NCI-H1417 (cell line): Measurements from ENCODE around the gene FANCC.
"Not testable (repeated sequence)": the region's sequence is repeated elsewhere in the genome, so short reads cannot be mapped to it uniquely, and the experiment has no call there.

Experiments used
- DNase-seq, 3 experiments: peaks; one replicate each; lab custom pipeline; 2025; lab: John Stamatoyannopoulos, UW

Gene FANCC

DNA sequence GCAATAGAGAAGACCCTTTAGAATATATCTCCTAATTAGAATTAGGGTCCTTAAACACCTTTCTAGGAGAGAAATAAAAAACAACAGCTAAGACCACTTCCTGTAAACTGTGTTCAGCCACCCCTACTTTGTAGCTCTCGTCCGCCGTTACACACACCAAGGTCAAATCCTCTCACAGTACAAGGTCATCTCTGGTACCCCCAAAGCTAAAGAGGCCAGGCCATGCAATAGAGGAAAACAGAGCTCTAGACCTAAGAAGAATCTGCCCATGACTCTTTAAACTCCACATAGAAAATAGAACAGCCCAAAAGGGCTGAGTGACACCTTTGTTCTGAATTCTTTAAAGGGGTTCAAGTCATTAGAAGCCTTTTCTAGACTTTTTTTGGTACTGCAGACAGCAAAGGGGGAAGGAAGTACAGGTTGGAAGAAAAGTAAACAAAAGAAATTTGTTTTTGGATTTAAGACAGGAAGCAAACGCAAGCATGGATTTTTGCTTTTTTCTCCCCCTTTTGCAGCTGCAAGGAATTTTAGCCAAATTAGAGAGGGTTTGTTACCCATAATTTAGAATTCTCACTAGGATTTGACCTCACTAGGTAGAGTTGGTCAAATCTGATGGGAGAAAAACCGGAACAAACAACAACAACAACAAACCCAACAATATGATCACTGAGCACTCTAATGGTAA lies 13.4 kb upstream of the FANCC start:
- DNase-seq = no peak

DNA sequence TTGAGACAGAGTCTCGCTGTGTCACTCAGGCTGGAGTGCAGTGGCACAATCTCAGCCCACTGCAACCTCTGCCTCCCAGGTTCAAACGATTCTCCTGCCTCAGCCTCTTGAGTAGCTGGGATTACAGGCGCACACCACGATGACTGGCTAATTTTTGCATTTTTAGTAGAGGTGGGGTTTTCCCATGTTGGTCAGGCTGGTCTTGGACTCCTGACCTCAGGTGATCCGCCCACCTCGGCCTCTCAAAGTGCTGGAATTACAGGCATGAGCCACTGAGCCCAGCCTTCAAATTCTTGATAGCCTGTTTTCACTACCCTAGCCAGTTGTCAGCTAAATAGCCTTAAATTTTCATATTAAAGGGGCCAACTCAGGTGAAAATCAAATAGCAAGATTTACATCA lies 11.6 kb upstream of the FANCC start:
- not testable (repeated sequence) for DNase-seq

DNA sequence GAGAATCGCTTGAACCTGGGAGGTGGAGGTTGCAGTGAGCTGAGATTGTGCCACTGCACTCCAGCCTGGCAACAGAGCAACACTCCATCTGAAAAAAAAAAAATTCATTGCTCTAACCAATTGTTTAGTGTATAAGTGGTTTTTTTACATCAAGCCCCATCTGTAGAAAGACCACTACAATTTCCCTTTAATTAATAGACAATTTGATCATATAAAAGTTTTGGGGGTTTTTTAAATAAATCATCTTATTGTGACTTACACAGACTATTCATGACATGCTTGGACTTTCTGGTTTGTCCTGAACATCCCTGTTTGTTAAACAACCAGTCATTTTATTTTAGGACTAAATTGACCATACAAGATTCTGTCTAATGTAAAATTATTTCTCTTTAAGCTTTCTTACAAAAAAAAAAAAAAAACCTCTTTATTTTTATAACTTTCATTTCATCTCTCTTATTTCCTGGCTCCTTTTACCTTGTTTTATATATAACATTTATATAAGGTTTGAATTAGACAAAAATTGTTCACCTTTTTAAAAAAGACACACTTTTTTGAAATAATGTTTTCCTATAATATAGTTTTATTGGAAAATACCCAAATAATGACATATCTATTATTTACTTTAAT lies 9.8 kb upstream of the FANCC start:
- DNase-seq = no peak

DNA sequence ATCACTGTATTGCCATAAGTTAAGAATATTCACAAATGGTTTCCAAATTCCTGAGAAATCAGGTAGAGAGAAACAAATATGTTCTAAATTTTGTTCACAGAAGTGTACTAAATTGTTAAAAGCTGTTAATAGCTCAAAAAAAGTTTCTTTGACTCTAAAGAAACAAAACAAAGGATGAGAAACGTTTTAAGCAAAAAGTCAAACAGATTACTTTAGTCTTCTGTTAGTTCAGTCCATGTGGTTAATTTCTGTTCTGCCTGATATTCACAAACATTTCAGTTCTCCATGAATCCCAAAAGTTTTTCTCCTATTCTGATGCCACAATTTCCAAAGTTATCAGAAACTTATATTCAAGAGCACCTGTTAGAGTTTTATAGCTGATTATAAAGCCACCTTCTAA lies 7.7 kb upstream of the FANCC start:
- DNase-seq = no peak

DNA sequence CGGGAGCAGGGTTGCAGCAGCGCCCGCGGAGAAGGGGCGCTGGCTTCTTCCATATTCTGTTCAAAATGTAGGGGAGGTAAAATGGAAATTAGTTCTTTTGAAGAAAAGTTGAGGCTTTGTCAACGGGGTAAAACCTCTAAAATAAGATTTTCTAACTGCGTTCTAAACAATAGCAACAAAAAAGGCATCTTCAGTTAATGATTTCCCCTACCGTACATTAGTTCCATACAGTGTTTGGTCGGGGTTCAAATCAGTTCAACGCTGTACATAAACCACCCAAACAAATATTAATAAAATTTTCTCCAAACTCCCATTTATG lies 343 bp upstream of the FANCC start:
- DNase-seq = no peak

DNA sequence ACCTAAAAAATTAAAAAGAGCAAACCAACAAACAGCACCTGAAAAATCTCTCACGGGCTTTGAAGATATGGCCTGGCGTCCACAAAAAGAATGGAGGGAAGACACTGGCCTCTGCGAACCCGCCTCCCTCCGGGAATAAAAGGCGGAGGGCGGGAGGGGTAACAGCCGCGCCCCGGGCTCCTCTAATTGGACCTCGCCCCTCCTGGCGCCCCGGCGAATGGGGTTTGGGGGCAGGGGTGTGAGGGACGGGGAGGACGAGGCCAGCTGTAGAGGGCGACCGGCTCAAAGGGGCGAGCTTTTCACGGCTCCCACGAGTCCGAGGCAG lies 753 bp downstream of the FANCC start:
- peak; percentile 76 to 97 (median 96) for DNase-seq

DNA sequence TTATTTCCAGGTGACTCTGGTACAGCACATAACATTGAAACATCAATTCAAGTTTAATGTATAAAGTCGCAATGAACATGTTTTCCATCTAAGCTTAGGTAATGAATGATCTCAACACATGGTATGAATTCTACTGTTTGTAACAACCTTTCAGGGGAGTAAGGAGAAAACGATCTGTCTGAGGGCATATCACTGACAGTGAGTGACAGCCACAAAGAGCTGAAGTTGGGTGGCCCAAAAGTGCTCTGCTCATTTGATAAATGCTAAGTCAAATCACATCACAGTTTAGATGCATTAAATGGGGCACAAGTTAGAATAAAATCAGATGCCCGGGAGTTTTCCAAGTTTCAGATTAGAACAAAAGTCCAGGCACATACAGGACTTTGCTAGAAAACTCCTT lies 1.2 kb downstream of the FANCC start:
- DNase-seq = peak in 1 of 3 experiments; percentile 79

DNA sequence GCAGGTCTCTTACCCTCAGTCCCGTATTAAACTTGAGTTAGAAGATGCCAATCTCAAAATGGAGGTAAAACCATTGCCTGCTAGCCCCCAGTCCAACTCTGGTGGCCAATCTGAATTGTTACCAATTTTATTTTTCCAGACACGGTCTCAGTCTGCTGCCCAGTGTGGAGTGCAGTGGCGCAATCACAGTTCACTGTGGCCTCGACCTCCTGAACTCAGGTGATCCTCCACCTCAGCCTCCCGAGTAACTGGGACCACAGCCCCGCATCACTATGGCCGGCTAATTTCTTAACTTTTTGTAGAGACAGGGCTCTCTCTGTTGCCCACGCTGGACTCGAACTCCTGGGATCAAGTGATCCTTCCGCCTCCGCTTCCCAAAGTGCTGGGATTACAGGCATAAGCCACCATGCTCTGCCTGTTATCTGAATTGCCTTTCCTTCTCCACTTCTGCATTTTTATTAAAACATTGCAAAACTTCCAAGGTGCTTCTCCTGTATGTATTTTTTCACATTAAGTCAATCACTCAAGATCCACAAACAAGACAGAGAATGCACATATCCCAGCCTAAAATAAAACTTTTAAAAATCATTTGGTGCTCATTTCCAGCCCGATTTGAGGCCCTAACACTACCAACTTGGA lies 2.3 kb downstream of the FANCC start:
- DNase-seq = no peak

DNA sequence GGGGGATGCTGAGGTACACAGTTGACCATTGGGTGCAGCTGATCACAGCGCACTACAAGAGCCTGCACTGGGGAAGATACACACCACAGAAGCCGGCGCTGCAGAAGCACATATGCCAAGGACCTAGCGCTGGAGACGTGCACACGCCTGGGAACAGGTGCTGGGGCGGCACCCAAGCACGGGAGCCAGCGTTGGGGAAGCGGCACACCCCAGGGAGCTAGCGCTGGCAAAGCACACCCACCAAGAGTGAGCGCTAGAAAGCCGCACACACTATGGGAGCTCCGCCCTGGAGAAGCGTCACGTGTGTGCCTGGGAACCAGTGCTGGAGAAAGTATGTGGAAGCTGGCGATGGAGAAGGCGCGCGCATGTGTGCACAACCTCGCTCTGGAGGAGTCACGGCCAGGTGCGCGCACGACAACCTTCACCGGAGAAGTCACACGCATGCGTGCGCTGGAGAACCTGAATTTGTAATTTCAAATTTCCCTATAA lies 4.5 kb downstream of the FANCC start:
- peak in 2 of 3 experiments; percentile 90 to 96 for DNase-seq

DNA sequence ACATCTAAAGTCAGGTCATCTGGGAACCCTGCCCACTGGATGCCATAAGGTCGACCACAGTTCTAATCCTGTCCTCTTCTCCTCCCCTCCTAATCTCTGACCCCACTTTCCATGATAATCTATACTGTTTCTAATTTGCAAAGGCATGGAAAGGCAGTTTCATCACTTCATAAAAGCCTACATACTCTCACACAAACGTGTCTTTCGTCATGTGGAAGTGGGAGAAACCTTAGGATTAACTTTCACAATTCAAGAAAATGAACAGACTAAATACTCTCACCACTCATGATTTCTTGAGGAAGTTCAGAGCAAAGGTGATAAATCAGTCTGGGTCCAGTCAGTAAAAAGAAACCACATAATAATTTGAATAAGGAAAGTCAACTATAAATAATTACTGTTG lies 5.5 kb downstream of the FANCC start:
- no peak for DNase-seq

DNA sequence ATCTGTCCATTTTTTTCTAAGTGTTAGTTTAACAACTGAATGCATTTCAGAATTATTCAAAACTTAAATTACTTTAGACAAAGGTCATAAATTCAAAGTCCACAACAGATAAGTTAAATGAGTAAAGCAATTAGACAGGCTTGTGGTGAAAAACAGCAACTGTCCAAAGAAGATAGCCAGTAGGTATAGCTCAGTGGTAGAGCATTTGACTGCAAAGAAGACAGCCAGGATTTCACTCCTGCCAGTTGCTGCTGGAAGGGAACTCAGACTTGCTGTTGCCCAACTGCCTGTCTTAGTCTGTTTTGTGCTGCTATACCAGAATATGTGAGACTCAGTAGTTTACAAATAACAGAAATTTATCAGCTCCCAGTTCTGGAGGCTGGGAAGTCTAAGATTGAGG lies 10.0 kb downstream of the FANCC start:
- no peak for DNase-seq

DNA sequence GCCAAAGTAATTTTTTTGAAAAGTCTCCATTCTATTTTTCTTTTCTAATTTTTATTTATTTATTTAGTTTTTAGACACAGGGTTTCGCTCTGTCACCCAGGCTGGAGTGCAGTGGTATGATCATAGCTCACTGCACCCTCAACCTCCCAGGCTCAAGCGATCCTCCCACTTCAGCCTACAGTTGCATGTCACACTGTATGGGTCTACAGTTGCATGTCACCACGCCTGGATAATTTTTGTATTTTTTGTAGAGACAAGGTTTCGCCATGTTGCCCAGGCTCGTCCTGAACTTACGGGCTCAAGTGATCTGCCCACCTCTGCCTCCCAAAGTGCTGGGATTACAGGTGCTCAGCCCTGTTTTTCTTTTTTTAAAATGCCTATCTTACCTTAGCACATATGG lies 10.7 kb downstream of the FANCC start:
- no peak for DNase-seq

DNA sequence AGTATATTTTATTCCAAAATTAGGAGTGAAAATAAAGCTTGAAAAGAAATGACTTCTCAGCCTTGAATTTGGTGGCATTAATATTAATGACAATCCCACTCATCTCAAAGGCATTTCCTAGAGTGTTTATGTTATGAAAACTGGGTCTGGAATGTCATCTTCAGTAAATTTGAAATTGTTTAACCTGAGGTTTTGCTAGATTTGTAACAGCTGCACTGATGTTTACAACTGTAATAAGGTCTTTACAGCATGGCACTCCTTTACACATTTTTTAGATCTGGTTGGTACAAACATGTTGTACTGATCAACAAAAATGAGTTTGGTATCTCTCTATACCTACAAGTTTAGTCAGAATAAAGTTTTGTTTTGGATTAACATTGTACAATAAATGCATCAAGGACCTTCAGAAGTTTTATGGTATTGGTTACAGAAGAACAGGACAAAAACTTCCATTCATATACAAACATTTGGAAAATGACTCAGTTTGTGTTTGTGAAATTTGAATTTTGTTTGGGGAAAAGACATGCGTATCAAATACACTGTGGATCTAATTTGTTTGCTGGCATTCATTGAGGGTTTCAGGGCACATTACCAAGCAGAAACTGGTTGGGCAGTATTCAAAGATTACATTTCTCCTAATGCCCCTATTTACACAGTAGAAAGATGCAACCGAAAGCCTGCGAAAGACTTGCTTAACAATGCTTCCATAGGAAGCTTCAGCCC lies 11.6 kb downstream of the FANCC start:
- DNase-seq = no peak

DNA sequence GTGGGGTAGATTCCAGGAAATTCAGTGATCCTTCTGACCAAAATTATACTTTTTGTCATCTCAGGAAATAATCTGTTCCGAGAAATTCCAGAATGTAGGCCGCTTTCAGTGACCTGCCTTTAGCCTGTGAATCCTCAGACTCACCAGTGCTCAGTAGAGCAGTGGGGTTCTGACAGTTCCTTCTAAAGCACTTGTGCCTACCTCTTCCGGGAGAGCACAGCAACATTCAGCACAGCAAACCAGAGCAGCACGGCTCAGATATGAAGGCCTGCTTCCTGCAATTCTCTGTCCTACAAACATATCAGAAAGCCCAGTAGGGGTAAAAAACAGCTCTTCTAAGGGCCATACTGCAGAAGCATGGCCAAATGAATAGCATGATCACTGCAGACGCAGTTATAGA lies 15.0 kb downstream of the FANCC start:
- DNase-seq = no peak

DNA sequence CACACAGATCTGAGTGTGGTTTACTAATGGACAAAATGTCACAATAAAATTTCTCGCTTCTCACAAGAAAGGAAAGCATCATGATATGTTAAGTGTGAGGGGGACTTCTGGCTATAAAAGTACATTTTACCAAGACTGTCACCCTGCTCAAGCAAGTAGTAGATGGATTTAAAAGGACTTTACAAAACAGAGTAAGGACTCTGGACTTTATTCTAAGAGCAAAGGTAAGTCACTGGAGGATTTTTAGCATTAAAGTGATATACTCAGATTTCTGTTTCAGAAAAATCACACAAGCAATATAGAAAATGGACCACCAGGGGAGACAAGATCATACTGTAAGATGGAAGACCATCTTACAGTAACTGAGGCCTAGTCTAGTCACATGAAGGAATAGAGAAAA lies 19.7 kb downstream of the FANCC start:
- no peak for DNase-seq

DNA sequence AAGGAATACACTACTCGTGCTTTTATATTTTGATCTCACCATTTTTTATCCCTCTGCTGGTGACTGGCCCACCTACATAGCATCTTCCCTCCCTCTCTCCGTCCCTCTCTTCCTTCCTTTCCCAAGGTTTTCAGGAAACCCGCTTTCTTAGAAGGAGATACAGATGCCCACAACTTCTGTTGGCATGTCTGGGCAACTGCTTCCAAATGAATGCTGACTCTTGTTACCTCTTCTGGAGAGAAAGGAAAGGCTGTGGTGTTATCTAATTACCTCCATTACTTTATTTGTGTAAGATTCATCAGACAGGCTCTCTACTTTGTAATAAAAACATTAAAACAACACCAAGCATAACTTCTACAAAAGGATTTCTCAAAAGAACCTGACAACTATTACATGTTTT lies 20.2 kb downstream of the FANCC start:
- DNase-seq = no peak

DNA sequence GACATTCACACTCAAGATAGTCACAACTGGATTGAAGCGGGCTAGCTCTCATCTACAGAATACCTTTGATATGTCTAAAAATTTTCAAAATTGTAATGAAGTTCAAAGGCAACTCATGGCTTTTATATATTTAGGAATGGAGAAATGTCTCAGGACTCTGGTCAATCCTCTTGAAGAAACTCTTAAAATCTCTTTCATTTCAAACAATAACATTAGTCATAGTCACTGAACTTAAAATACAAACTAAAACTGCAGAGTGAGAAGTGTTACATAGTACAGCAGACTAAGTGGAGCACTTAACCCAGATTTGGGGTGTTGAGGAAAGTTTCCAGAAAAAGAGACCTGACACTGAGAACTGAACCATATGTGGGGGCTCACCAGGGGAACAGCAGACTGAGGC lies 20.7 kb downstream of the FANCC start:
- no peak for DNase-seq

DNA sequence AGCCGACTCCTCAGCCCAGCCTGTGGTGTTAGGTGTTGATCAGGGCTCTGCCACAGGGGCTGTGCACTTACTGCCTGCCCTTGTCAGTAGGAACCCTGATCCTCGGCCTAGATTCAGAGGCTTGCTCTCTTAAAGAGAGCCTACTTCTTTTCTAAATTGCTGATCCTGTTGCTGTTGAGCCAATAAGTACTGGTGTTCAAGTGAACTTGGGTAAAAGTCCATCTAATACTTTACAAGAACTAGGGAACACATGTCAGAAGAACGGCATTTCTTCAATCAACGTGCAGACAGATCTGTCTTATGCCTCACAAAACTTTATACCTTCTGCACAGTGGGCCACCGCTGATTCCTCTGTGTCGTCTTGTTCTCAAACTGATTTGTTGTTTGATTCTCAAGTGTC lies 24.2 kb downstream of the FANCC start:
- DNase-seq = not testable (repeated sequence)

DNA sequence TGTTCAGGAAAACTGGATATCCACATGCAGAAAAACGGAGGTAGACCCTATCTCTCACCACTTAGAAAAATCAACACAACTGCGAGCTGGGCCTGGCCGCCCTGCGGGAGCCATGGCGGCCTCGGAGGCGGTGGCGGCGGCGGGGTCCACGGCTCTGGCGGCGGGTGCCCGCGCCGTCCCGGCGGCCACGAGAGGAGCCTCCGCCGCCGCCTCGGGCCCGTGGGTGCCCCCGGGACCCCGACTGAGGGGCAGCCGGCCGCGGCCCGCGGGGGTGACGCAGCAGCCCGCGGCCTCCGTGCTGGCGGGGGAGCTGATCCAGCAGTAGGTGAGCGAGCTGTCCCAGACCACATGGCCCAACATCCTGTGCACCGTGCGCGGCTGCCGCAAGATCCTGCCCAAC lies 25.3 kb downstream of the FANCC start:
- no peak for DNase-seq

DNA sequence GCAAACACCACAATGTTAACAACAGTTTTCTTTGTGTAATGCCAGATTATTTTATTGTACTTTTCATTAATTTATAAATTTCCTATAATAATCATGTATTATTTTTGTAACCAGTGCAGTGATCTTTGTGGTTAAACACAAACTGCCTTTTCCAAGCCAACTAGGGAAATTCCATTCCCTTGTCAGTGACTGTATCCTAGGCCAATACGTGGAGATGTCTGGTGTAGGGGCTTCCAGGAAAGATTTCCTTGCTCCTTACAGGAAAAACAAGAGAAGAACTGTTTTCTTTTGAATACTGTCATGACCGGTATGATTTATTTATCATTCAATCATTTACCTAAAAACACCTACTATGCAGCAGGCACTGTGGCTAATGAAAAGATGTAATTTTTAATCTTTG lies 31.4 kb downstream of the FANCC start:
- no peak for DNase-seq

DNA sequence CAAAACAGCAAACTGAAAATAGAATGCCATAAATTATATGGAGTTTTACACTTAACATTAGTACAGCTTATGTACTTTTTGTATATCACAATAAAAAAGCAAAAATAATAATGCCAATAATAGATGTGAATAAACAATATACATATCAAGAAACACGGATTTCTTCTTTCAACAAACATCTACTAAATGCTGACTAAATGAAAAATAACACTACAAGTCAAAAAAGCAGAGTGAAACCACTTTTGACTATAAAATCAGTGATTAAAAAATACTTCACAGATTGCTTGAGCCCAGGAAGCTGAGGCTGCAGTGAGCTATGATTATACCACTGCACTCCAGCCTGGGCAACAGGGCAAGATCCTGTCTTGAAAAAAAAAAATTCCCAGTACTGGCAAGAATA lies 32.2 kb downstream of the FANCC start:
- DNase-seq = no peak

DNA sequence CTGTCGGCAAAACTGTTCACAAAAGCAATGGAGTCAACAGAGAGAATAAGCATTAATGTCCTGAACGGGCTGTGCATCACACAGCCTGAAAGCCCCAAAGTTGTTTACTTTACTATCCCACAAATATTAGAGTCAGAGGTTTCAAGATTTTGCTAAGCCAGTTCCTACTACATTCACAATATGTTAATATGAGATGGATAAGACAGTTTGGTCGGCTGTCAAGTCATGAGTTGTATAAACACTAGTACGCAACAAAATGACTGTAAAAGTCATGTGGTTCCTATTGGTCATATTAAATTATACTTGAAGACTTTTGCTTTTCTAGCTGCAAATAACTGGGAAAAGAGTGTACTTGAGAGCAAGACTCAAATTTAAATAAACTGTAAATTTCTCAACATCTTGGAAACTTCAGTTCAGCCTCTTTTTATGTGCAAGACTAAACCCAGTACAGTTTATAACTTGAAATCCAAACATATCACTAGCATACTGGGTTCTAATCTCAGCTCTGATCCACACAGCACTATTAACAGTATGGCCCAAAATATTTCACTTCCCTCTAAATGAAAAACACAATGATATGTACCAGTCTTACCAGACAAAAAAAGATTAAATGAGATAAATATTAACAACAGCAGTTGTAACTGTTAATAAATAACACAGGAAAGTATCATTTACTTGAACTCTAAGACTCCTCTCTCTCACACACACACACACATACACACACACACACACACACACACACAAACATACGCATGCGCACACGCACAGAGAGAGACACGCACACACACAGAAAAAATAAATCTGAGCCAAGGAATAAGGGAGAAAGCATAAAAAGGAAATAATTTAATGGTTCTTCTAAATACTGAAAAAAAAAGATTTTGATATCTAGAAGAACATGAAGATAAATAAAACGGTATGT lies 33.1 kb downstream of the FANCC start:
- DNase-seq = no peak
